AG04450 (cell line): ENCODE results near the gene HELLS. TPM values are rescaled to one million over a fixed set of nuclear protein-coding genes. Genes with fewer than 3 reads are reported as not detected.

ENCODE experiments used
- CTCF ChIA-PET: fragments of 300-600, 350-600 bp; formaldehyde crosslinking; extraction: SDS; loops from one replicate; lab custom pipeline; 2022; ENCODE audit warnings: antibody characterized with exemption, inconsistent platforms; lab: Charles Lee
- POLR2A ChIA-PET: fragments of 350-600 bp; formaldehyde crosslinking; extraction: SDS; loops from one replicate; lab custom pipeline; 2021; ENCODE audit warnings: antibody characterized with exemption, inconsistent platforms; lab: Yijun Ruan, JAX
- DNase-seq: peaks from one replicate; pipeline ENCODE4 v3.0.0-alpha.2; 2011; ENCODE audit warnings: low read depth, low spot score
- H3K27ac ChIP-seq: one replicate; pipeline ENCODE4 v1.5.1; 2012; ENCODE audit warnings: low read depth, low read length, control low read depth
- H3K27me3 ChIP-seq: one replicate; pipeline ENCODE4 v1.6.0; 2012; ENCODE audit warnings: low read length; ENCODE audit not compliant: control insufficient read depth, insufficient read depth
- H3K4me3 ChIP-seq: 2 replicates; pipeline ENCODE4 v1.5.1; 2011; ENCODE audit warnings: mild to moderate bottlenecking, low read depth, low read length, control low read depth
- H3K9me3 ChIP-seq: 2 replicates; pipeline ENCODE4 v1.5.1; 2012; ENCODE audit warnings: low read length; ENCODE audit not compliant: control insufficient read depth, insufficient read depth
- polyA plus RNA-seq: library from polyadenylated mRNA; depleted of rRNA; stranded (reverse); fragments of >200 nt; gene quantifications from 2 replicates; pipeline ENCODE4 v1.2.3, GENCODE V29; 2011
- TF ChIP-seq, protein P1 (sequence below): IDR thresholded peaks from 2 replicates; pipeline ENCODE4 v1.5.1; 2011; ENCODE audit warnings: low read depth, low read length, control low read depth, inconsistent platforms

Gene HELLS
- polyA plus RNA-seq, 1 experiment, result 10.0 TPM

DNA sequence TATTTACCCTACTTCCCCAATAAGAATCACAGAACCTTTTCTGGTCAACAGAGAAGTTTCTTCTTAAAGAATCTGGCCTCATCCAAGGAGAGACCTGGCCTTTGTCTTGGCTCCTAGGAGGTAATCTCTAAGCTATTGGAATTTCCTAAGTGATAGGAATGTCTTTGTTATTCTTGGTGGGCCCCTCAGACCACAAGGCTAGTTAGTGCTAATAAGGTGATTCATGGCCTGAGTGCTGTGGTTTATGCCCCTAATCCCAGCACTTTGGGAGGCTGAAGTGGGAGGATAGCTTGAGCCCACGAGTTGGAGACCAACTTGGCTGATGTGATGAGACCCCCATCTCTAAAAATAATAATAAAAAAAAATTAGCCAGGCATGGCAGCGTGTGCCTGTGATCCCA, 78.0 kb downstream of the HELLS start:
- H3K4me3 ChIP-seq, result no peak overlapping the region
- H3K27me3 ChIP-seq, result no peaks in the 10 kb centered on the region
- no peak for DNase-seq
- ChIA-PET POLR2A (interaction anchor here (0.7 kb wide), 1 partner anchor 1244 kb away, joined by 3 read pairs; no protein-coding TSS in a partner anchor), CTCF (no interaction called here)
- TF ChIP-seq, protein P1, sequence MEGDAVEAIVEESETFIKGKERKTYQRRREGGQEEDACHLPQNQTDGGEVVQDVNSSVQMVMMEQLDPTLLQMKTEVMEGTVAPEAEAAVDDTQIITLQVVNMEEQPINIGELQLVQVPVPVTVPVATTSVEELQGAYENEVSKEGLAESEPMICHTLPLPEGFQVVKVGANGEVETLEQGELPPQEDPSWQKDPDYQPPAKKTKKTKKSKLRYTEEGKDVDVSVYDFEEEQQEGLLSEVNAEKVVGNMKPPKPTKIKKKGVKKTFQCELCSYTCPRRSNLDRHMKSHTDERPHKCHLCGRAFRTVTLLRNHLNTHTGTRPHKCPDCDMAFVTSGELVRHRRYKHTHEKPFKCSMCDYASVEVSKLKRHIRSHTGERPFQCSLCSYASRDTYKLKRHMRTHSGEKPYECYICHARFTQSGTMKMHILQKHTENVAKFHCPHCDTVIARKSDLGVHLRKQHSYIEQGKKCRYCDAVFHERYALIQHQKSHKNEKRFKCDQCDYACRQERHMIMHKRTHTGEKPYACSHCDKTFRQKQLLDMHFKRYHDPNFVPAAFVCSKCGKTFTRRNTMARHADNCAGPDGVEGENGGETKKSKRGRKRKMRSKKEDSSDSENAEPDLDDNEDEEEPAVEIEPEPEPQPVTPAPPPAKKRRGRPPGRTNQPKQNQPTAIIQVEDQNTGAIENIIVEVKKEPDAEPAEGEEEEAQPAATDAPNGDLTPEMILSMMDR, result no peak
- no peaks in the 10 kb centered on the region for H3K9me3 ChIP-seq
- H3K27ac ChIP-seq, result no peak overlapping the region

DNA sequence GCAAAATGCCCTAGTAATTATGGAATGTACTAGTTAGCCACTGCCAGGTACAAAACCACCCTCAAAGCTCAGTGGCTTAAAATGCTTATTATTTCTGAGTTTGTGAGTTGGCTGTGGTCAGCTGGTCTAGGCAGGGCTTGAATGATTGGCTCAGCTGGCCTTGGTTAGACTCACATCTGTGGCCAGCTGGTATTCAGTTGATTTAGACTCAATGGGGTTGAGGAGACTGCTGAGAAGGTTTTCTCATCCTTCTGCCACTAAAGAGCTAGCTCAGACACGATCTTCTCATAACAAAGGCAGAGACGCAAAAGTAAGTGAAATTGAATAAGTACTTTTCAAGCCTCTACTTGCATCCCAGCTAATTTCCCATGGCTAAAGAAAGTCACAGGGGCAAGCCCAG, 80.9 kb downstream of the HELLS start:
- TF ChIP-seq, protein P1, result no peak
- no peak for DNase-seq
- Histone ChIP-seq H3K27me3 (no peaks in the 10 kb centered on the region), H3K9me3 (no peaks in the 10 kb centered on the region), H3K4me3 (no peak overlapping the region), H3K27ac (no peak overlapping the region)
- ChIA-PET CTCF (no interaction called here), POLR2A (no interaction called here)

DNA sequence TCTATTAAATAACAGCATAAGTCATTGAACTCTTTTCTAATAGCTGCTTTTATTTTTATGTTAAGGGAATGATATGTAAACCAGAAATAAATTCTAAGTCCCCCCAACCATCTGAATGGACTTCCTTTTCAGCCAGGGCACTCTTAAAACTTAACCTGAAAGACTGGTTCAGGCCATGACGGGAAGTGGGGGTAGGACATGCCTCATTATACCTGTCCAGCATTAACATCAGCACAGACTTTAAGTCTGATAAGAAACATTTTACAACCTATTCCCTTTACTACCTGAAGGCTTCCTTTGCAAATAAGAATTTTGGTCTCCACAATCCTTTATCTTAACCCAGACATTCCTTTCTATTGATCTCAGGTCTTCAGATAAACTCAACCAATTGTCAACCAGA, 81.9 kb downstream of the HELLS start:
- CTCF ChIA-PET, result interaction anchor here (1.6 to 2.9 kb wide), 2 partner anchors 747 to 974 kb away, joined by 4 to 10 read pairs; no protein-coding TSS in a partner anchor
- TF ChIP-seq, protein P1, result no peak
- no peak for DNase-seq
- Histone ChIP-seq H3K4me3 (no peak overlapping the region), H3K27ac (no peak overlapping the region), H3K27me3 (no peaks in the 10 kb centered on the region), H3K9me3 (no peaks in the 10 kb centered on the region)
- POLR2A ChIA-PET, result no interaction called here

DNA sequence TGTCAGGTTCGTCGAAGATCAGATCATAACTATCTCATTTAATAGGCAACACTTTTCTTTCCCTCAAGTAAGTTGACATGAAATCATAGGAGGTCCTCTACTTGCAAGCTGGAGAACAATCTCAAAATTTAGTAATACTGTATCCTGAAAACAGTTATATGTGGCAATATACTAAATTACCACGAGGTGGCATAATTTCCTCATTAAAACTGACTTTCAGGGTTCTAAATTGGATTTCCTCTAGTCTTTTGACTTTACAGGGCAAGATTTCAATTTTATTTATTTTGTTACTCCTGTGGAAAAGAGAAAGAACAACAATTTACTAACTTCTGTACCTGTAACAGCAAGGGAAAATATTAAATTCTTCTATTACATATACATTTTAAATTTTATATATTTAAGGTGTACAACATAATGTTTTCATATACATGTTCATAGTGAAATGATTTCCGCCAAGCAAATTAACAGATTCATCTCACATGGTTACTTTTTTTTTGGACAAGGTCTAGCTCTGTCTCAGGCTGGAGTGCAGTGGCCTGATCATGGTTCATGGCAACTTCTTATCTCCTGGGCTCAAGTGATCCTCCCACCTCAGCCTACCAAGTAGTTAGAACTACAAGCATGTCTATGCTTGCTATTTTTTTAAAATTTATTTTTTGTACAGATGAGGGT, 84.6 kb downstream of the HELLS start:
- ChIA-PET POLR2A (no interaction called here), CTCF (interaction anchor here (0.8 to 1.4 kb wide), 11 partner anchors 10 to 975 kb away, joined by 3 to 5 read pairs (median 4); no protein-coding TSS in a partner anchor)
- H3K4me3 ChIP-seq, result no peak overlapping the region
- H3K27ac ChIP-seq, result no peak overlapping the region
- no peaks in the 10 kb centered on the region for H3K27me3 ChIP-seq
- H3K9me3 ChIP-seq, result no peaks in the 10 kb centered on the region
- peak; percentile 1 for DNase-seq
- TF ChIP-seq, protein P1, result peak; percentile 65
